Fibroblast of lung (primary cell): ENCODE results near the gene TMEM256. TPM values are rescaled to one million over a fixed set of nuclear protein-coding genes. Genes with fewer than 3 reads are reported as not detected.

Source experiments
- DNase-seq, 2 donors: peaks; one replicate each; pipeline versions ENCODE4 v3.0.0 to v3.0.0-alpha.2; 2010; ENCODE audit warnings: low read depth in 2 of 2
- H2AFZ ChIP-seq: 2 replicates; pipeline ENCODE4 v1.5.1; 2012; ENCODE audit warnings: low read length, control low read depth, inconsistent platforms
- H3K27ac ChIP-seq: 2 replicates; pipeline ENCODE4 v1.5.1; 2011; ENCODE audit warnings: low read length, control low read depth; ENCODE audit not compliant: insufficient read depth
- H3K27me3 ChIP-seq: 2 replicates; pipeline ENCODE4 v1.5.1; 2011; ENCODE audit warnings: mild to moderate bottlenecking, low read length; ENCODE audit not compliant: control insufficient read depth, insufficient read depth
- H3K36me3 ChIP-seq: 2 replicates; pipeline ENCODE4 v1.5.1; 2011; ENCODE audit warnings: low read length; ENCODE audit not compliant: control insufficient read depth, insufficient read depth
- H3K4me1 ChIP-seq: 2 replicates; pipeline ENCODE4 v1.5.1; 2011; ENCODE audit warnings: low read length; ENCODE audit not compliant: control insufficient read depth, insufficient read depth; ENCODE audit errors: extremely low read depth
- H3K4me2 ChIP-seq: 2 replicates; pipeline ENCODE4 v1.5.1; 2011; ENCODE audit warnings: low read length, control low read depth; ENCODE audit not compliant: insufficient read depth; ENCODE audit errors: extremely low read depth
- H3K4me3 ChIP-seq, 4 experiments: fragments of 200-600 bp in 1 of 4; sonication (generic) in 1 of 4; replicated peaks in 1 of 4; 2 replicates each; pipeline ENCODE4 v1.5.1; 2011 to 2016; ENCODE audit warnings: low read length in 4 of 4, low read depth in 3 of 4, mild to moderate bottlenecking in 3 of 4, control low read depth in 2 of 4, inconsistent platforms in 1 of 4, mixed read lengths in 1 of 4; ENCODE audit not compliant: insufficient read depth in 1 of 4; ENCODE audit errors: control extremely low read depth in 1 of 4
- H3K79me2 ChIP-seq: 2 replicates; pipeline ENCODE4 v1.5.1; 2012; ENCODE audit warnings: mild to moderate bottlenecking, low read length, inconsistent platforms; ENCODE audit not compliant: control insufficient read depth, insufficient read depth
- H3K9ac ChIP-seq: 2 replicates; pipeline ENCODE4 v1.5.1; 2011; ENCODE audit warnings: mild to moderate bottlenecking, low read length, control low read depth; ENCODE audit not compliant: insufficient read depth
- H3K9me3 ChIP-seq: 2 replicates; pipeline ENCODE4 v1.5.1; 2012; ENCODE audit warnings: low read depth, low read length; ENCODE audit not compliant: control insufficient read depth, insufficient read depth
- H4K20me1 ChIP-seq: 2 replicates; pipeline ENCODE4 v1.5.1; 2011; ENCODE audit warnings: low read length; ENCODE audit not compliant: control insufficient read depth, insufficient read depth; ENCODE audit errors: extremely low read depth
- CTCF ChIP-seq, 2 donors: IDR thresholded peaks in 1 of 2; conservative IDR thresholded peaks in 1 of 2; 1 replicate in 1 of 2; 2 replicates in 1 of 2; pipeline ENCODE4 v1.5.1; 2011 to 2012; ENCODE audit warnings: low read length in 2 of 2, control low read depth in 1 of 2, inconsistent platforms in 1 of 2, low read depth in 1 of 2, mild to moderate bottlenecking in 1 of 2
- EZH2 ChIP-seq: IDR thresholded peaks from 2 replicates; pipeline ENCODE4 v1.5.1; 2012; ENCODE audit warnings: low read length, control low read depth, mild to moderate bottlenecking; ENCODE audit errors: missing control alignments
- polyA plus RNA-seq, 2 donors: library from polyadenylated mRNA; depleted of rRNA in 1 of 2; stranded (reverse) in 1 of 2; unstranded in 1 of 2; fragments of >200 nt; gene quantifications; 2 replicates each; pipeline ENCODE4 v1.2.1, GENCODE V29; 2011 to 2012; ENCODE audit warnings: missing spikeins in 1 of 2
- total RNA-seq: library from RNA; depleted of rRNA; stranded (reverse); fragments of >200 nt; gene quantifications from 2 replicates; pipeline ENCODE4 v1.2.1, GENCODE V29; 2014

The TMEM256 gene
- total and polyA plus RNA-seq, 2 donors (not counting 1 experiment from before 2014, with no cell fraction given), result 59.1 to 206 TPM

- H4K20me1 ChIP-seq, result no peaks in the 10 kb centered on the region
- H3K4me2 ChIP-seq, result no peak overlapping the region
- no peaks in the 10 kb centered on the region for H3K4me1 ChIP-seq
- H3K9ac ChIP-seq, result no peak overlapping the region
- DNase-seq, result no peak
- no peak overlapping the region for H2AFZ ChIP-seq
- H3K79me2 ChIP-seq, result no peaks in the 10 kb centered on the region
- no peak overlapping the region for H3K4me3 ChIP-seq
- H3K27me3 ChIP-seq, result no peaks in the 10 kb centered on the region
- TF ChIP-seq EZH2 (no peak), CTCF (conservative IDR thresholded peaks at IDR 0.05 in 1 of 2, IDR thresholded peaks at IDR 0.05 in 1 of 2; ENCODE audit: low read depth in 1 of 2, low read length in 2 of 2) (no peak)
- H3K36me3 ChIP-seq, result peaks cover 7% of the 10 kb centered on the region
- no peaks in the 10 kb centered on the region for H3K9me3 ChIP-seq
- H3K27ac ChIP-seq, result no peak overlapping the region
These were observed 14.7 kb upstream of the TMEM256 start for GRCh38 chr17:7418472-7419152.

- no peak overlapping the region for H3K27ac ChIP-seq
- H2AFZ ChIP-seq, result no peak overlapping the region
- no peaks in the 10 kb centered on the region for H3K27me3 ChIP-seq
- no peaks in the 10 kb centered on the region for H3K9me3 ChIP-seq
- peaks cover 7% of the 10 kb centered on the region for H3K4me1 ChIP-seq
- no peaks in the 10 kb centered on the region for H4K20me1 ChIP-seq
- no peak for TF ChIP-seq EZH2
- no peak for TF ChIP-seq CTCF (conservative IDR thresholded peaks at IDR 0.05 in 1 of 2, IDR thresholded peaks at IDR 0.05 in 1 of 2; ENCODE audit: low read depth in 1 of 2, low read length in 2 of 2)
- no peak overlapping the region for H3K4me3 ChIP-seq
- no peak for DNase-seq
- no peak overlapping the region for H3K4me2 ChIP-seq
- peaks cover 7% of the 10 kb centered on the region for H3K36me3 ChIP-seq
- no peaks in the 10 kb centered on the region for H3K79me2 ChIP-seq
- no peak overlapping the region for H3K9ac ChIP-seq
These were observed 13.3 kb upstream of the TMEM256 start for GRCh38 chr17:7417056-7417655.

- Histone ChIP-seq H3K4me3 (no peak overlapping the region), H3K9ac (no peak overlapping the region), H3K36me3 (peaks cover 7% of the 10 kb centered on the region), H3K4me1 (peaks cover 7% of the 10 kb centered on the region), H2AFZ (no peak overlapping the region), H3K27me3 (no peaks in the 10 kb centered on the region), H4K20me1 (no peaks in the 10 kb centered on the region), H3K27ac (no peak overlapping the region), H3K9me3 (no peaks in the 10 kb centered on the region), H3K79me2 (no peaks in the 10 kb centered on the region), H3K4me2 (no peak overlapping the region)
- DNase-seq, result no peak
- TF ChIP-seq CTCF (conservative IDR thresholded peaks at IDR 0.05 in 1 of 2, IDR thresholded peaks at IDR 0.05 in 1 of 2; ENCODE audit: low read depth in 1 of 2, low read length in 2 of 2) (no peak), EZH2 (no peak)
These were observed 12.4 kb upstream of the TMEM256 start for GRCh38 chr17:7416323-7416722.
